Gastrocnemius medialis (tissue), 4 donors: ENCODE data around the gene RBM19.

Source experiments
- CTCF ChIP-seq, 5 experiments: fragments of 450-650 bp in 3 of 5; fragments of 200-600 bp in 2 of 5; sonication (generic) in 2 of 5; IDR thresholded peaks in 4 of 5; conservative IDR thresholded peaks in 1 of 5; 1 replicate in 4 of 5; 2 replicates in 1 of 5; pipeline ENCODE4 v1.5.1; 2016 to 2019; ENCODE audit warnings: antibody characterized with exemption in 5 of 5, mild to moderate bottlenecking in 3 of 5, moderate library complexity in 3 of 5
- POLR2A ChIP-seq, 2 donors: fragments of 450-650 bp; IDR thresholded peaks; one replicate each; pipeline ENCODE4 v1.6.1; 2017; ENCODE audit warnings: antibody characterized with exemption in 2 of 2, mild to moderate bottlenecking in 2 of 2, moderate library complexity in 2 of 2

- TF ChIP-seq CTCF (IDR thresholded peaks at IDR 0.05 in 4 of 5, conservative IDR thresholded peaks at IDR 0.05 in 1 of 5) (no peak), POLR2A (IDR thresholded peaks at IDR 0.05) (no peak)
These were observed 7.0 kb downstream of the RBM19 start for GRCh38 chr12:113959096-113959495.
